Natural killer cell (primary cell): ENCODE results near the gene TMEM158. TPM values are rescaled to one million over a fixed set of nuclear protein-coding genes. Genes with fewer than 3 reads are reported as not detected.

Source experiments
- ATAC-seq, 3 donors: fragments of 150-1000 bp in 2 of 3; fragments of 200-7000 bp in 1 of 3; cut with Tn5 transposase; 1 replicate in 1 of 3; 2 replicates in 2 of 3; pipeline ENCODE4 v1.10.0; 2021; ENCODE audit warnings: mild to moderate bottlenecking in 2 of 3, moderate library complexity in 2 of 3
- DNase-seq, 2 donors: peaks; one replicate each; pipeline versions ENCODE4 v3.0.0 to v3.0.0-alpha.2; 2013 to 2021; ENCODE audit warnings: mixed read lengths in 1 of 2
- H3K27ac ChIP-seq: one replicate; pipeline ENCODE4 v1.5.1; 2013; ENCODE audit warnings: mild to moderate bottlenecking, low read length
- H3K27me3 ChIP-seq: one replicate; pipeline ENCODE4 v1.6.1; 2013; ENCODE audit warnings: low read length; ENCODE audit not compliant: control insufficient read depth, insufficient read depth
- H3K36me3 ChIP-seq: one replicate; pipeline ENCODE4 v1.6.1; 2013; ENCODE audit warnings: low read length; ENCODE audit not compliant: control insufficient read depth, insufficient read depth
- H3K4me1 ChIP-seq: one replicate; pipeline ENCODE4 v1.6.1; 2013; ENCODE audit warnings: low read length; ENCODE audit not compliant: control insufficient read depth, insufficient read depth
- H3K4me3 ChIP-seq: one replicate; pipeline ENCODE4 v1.5.1; 2013; ENCODE audit warnings: low read length
- H3K9me3 ChIP-seq: one replicate; pipeline ENCODE4 v1.6.1; 2013; ENCODE audit warnings: low read length; ENCODE audit not compliant: control insufficient read depth, insufficient read depth
- H3K27ac Mint-ChIP-seq, 2 donors: one replicate each; pipeline ENCODE4 v1.8.0; 2022; ENCODE audit warnings: mild to moderate bottlenecking in 2 of 2, mixed read lengths in 2 of 2, moderate library complexity in 1 of 2
- H3K27me3 Mint-ChIP-seq, 2 donors: one replicate each; pipeline ENCODE4 v1.8.0; 2022; ENCODE audit warnings: low read depth in 2 of 2, mixed read lengths in 2 of 2
- H3K36me3 Mint-ChIP-seq: one replicate; pipeline ENCODE4 v1.8.0; 2022; ENCODE audit warnings: mixed read lengths
- H3K4me1 Mint-ChIP-seq, 2 donors: one replicate each; pipeline ENCODE4 v1.8.0; 2022; ENCODE audit warnings: mixed read lengths in 2 of 2
- H3K4me3 Mint-ChIP-seq: one replicate; pipeline ENCODE4 v1.8.0; 2022; ENCODE audit warnings: mild to moderate bottlenecking, moderate library complexity, mixed read lengths
- H3K9me3 Mint-ChIP-seq, 2 donors: one replicate each; pipeline ENCODE4 v1.8.0; 2022; ENCODE audit warnings: mixed read lengths in 2 of 2
- WGBS: methylation state at CpG from one replicate; pipeline ENCODE4 v1.1.7; 2013; ENCODE audit warnings: missing lambda C conversion rate; ENCODE audit not compliant: insufficient coverage; 5-methylcytosine and 5-hydroxymethylcytosine counted together
- intact Hi-C: fragments of 100-400 bp; cut with micrococcal nuclease; formaldehyde crosslinking; loops from one replicate; pipeline ENCODE4 v1.14.2; 2022
- total RNA-seq, 4 donors: library from RNA; stranded (reverse); fragments of 120-200 nt in 1 of 4; gene quantifications; one replicate each; pipeline versions ENCODE4 v1.2.3 to v1.2.4, GENCODE V29; 2013 to 2022
- TF ChIP-seq, protein P1 (sequence below): fragments of 200-600 bp; IDR thresholded peaks from one replicate; pipeline ENCODE4 v1.8.0; 2022; ENCODE audit warnings: antibody characterized with exemption

The TMEM158 gene
- total RNA-seq, 3 donors from 2014 or later (not counting 1 experiment from before 2014, with no cell fraction given): 0.40 to 0.47 TPM; not detected in 1

DNA sequence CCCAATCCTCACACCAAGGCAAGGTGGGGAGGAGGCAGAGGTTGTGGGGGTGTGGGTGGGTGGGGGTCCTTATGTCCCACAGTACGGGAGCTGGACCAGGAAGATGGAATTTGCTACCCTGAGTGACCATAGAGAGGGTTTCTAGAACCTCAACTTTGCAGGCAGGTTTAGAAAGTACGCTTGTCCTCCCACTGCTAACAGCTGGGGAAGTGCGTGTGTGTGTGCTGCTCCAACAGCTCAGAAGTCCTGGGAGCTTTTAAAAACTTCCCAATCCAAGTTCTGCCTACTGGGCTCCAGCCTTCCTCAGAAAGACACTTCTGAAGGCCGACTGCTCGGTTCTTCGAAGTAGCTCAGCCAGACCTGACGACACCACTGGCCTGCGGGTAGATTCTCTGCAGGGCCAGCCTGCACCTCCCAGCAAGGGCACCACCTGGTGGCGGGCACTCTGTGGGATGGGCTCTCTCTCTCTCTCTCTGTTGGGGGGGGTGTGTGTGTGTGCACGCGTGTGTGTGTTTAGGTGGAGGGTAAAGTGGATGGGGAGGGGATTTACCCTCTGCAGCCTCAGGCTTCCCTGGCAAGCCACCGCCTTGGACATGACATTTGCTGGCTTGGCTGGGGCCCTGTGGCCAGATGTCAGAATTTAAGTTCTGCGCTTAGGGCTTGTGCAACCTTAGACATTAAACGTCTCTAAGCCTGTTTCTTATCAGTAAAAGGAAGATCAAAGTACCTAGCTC, 15.6 kb downstream of the TMEM158 start:
- peaks cover 9 to 21% of the 10 kb centered on the region in 2 donors for H3K27me3 Mint-ChIP-seq
- intact Hi-C loops: loop anchor here (1.0 to 5.0 kb wide), 2 partner anchors 170 to 678 kb away; no protein-coding TSS in a partner anchor
- TF ChIP-seq, protein P1, sequence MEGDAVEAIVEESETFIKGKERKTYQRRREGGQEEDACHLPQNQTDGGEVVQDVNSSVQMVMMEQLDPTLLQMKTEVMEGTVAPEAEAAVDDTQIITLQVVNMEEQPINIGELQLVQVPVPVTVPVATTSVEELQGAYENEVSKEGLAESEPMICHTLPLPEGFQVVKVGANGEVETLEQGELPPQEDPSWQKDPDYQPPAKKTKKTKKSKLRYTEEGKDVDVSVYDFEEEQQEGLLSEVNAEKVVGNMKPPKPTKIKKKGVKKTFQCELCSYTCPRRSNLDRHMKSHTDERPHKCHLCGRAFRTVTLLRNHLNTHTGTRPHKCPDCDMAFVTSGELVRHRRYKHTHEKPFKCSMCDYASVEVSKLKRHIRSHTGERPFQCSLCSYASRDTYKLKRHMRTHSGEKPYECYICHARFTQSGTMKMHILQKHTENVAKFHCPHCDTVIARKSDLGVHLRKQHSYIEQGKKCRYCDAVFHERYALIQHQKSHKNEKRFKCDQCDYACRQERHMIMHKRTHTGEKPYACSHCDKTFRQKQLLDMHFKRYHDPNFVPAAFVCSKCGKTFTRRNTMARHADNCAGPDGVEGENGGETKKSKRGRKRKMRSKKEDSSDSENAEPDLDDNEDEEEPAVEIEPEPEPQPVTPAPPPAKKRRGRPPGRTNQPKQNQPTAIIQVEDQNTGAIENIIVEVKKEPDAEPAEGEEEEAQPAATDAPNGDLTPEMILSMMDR: peak; percentile 75
- H3K36me3 ChIP-seq: no peaks in the 10 kb centered on the region
- no peaks in the 10 kb centered on the region for H3K27me3 ChIP-seq
- H3K27ac ChIP-seq: no peak overlapping the region
- H3K4me1 ChIP-seq: peaks cover 3% of the 10 kb centered on the region
- no peaks in the 10 kb centered on the region for H3K36me3 Mint-ChIP-seq
- no peak overlapping the region for H3K4me3 Mint-ChIP-seq
- no peaks in the 10 kb centered on the region for H3K9me3 Mint-ChIP-seq
- no peak overlapping the region for H3K4me3 ChIP-seq
- 30% methylated on average over 14 of the region's 14 CpGs for WGBS
- no peak overlapping the region for H3K27ac Mint-ChIP-seq
- ATAC-seq: peak; percentile 86 to 99 (median 98)
- DNase-seq: peak; percentile 69 to 88
- H3K9me3 ChIP-seq: no peaks in the 10 kb centered on the region
- peaks cover 6% of the 10 kb centered on the region in 2 donors for H3K4me1 Mint-ChIP-seq

- Histone ChIP-seq H3K9me3 (no peaks in the 10 kb centered on the region), H3K4me3 (no peak overlapping the region), H3K4me1 (peaks cover 3% of the 10 kb centered on the region), H3K36me3 (no peaks in the 10 kb centered on the region), H3K27ac (no peak overlapping the region), H3K27me3 (no peaks in the 10 kb centered on the region)
- TF ChIP-seq, protein P1: no peak
- ATAC-seq (no peak), DNase-seq (no peak)
- H3K27ac Mint-ChIP-seq: no peak overlapping the region
- H3K36me3 Mint-ChIP-seq: no peaks in the 10 kb centered on the region
- 94% methylated on average over 1 of the region's 3 CpGs for WGBS
- no peaks in the 10 kb centered on the region for H3K9me3 Mint-ChIP-seq
- H3K4me3 Mint-ChIP-seq: no peak overlapping the region
- H3K27me3 Mint-ChIP-seq: peaks cover 12 to 21% of the 10 kb centered on the region in 2 donors
- intact Hi-C loops: no loop called here
- peaks cover 6% of the 10 kb centered on the region in 2 donors for H3K4me1 Mint-ChIP-seq
Measured at GRCh38 chr3:45209526-45209925, 16.6 kb downstream of the TMEM158 start.

DNA sequence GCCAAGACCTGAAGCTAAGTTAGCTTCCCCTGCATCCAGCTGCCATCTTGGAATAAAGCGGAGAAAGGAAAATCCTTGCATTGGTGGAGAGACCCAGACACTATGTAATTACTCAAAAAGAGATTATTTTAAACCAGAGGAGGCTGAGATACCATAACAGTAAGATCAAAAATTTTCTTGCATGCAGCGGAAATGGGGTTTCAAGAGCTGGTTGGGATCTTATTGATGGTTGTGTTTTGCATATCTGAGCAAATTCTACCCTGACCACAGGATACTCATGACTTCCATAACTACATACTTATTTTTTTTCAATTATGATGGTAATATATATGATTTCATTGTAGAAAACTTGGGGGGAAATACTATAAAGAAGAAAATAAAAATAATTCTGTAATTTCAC, 17.5 kb downstream of the TMEM158 start:
- H3K36me3 Mint-ChIP-seq: no peaks in the 10 kb centered on the region
- peaks cover 12 to 21% of the 10 kb centered on the region in 2 donors for H3K27me3 Mint-ChIP-seq
- TF ChIP-seq, protein P1: no peak
- no peaks in the 10 kb centered on the region for H3K27me3 ChIP-seq
- intact Hi-C loops: no loop called here
- no peak overlapping the region for H3K27ac ChIP-seq
- H3K4me3 Mint-ChIP-seq: no peak overlapping the region
- no peaks in the 10 kb centered on the region for H3K9me3 Mint-ChIP-seq
- 100% methylated on average over 1 of the region's 2 CpGs for WGBS
- no peak overlapping the region for H3K27ac Mint-ChIP-seq
- H3K4me1 ChIP-seq: peaks cover 3% of the 10 kb centered on the region
- DNase-seq (no peak), ATAC-seq (no peak)
- H3K36me3 ChIP-seq: no peaks in the 10 kb centered on the region
- peaks cover 6% of the 10 kb centered on the region in 2 donors for H3K4me1 Mint-ChIP-seq
- no peak overlapping the region for H3K4me3 ChIP-seq
- H3K9me3 ChIP-seq: no peaks in the 10 kb centered on the region
